ENCODE results near the gene STRADB.

Gene STRADB

DNA sequence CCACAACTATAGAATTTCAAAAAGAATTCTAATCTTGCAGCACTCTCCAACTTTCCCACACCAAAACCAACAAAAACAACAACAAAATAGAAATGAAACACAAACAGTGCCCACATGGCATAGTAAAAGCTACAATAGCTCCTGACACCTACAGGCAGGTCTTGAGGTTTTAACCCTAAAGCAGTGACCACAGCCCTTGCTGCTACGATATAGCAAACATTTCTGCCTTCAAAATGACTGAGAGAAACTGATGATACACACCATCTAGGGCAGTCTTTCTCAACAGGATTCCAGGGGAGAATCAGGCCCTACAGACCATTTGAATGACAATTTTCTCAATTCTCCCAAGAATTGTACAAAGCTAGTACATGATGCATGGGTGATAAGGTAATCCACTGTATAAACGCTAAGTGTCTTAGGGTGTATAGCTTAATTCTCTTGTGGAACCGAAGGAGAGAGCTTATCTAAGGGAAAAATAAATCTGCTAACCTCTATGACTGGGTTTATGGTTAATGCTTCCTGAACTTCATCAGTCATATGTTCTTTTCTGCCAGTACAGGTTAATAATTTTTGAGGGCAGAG lies 46.8 kb upstream of the STRADB start:
- H3K9me3 ChIP-seq (ENCODE audit: control insufficient read depth, insufficient read depth, low read depth, low read length): no peaks in the 10 kb centered on the region
- TF ChIP-seq YY1 (tag by site-specific recombination; IDR thresholded peaks at IDR 0.05) (no peak), ZNF266 (tag by site-specific recombination; IDR thresholded peaks at IDR 0.05; ENCODE audit: low read depth) (no peak), FEZF1 (tag by site-specific recombination; IDR thresholded peaks at IDR 0.05) (peak; percentile 12; the same call in 1 of the 2 replicates), ZNF121 (tag by site-specific recombination; IDR thresholded peaks at IDR 0.05) (no peak), RBAK (tag by site-specific recombination; IDR thresholded peaks at IDR 0.05) (no peak)
- TF ChIP-seq, protein P1, sequence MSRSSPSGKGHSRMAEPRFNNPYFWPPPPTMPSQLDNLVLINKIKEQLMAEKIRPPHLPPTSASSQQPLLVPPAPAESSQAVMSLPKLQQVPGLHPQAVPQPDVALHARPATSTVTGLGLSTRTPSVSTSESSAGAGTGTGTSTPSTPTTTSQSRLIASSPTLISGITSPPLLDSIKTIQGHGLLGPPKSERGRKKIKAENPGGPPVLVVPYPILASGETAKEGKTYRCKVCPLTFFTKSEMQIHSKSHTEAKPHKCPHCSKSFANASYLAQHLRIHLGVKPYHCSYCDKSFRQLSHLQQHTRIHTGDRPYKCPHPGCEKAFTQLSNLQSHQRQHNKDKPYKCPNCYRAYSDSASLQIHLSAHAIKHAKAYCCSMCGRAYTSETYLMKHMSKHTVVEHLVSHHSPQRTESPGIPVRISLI (tag by site-specific recombination; IDR thresholded peaks at IDR 0.05): no peak
- no peak overlapping the region for H3K4me3 ChIP-seq (ENCODE audit: low read depth, low read length)
- CTCF ChIA-PET: interaction anchor here (0.6 to 1.6 kb wide), 5 partner anchors 9 to 172 kb away, joined by 3 to 4 read pairs (median 3); no protein-coding TSS in a partner anchor
- POLR2A ChIA-PET: interaction anchor here (0.6 to 1.2 kb wide), 3 partner anchors 18 to 46 kb away, joined by 3 to 4 read pairs (median 3); partner anchors contain the start of gene TRAK2
- peaks cover 47% of the 10 kb centered on the region for H3K4me1 ChIP-seq (ENCODE audit: control insufficient read depth, insufficient read depth, low read length)
- H3K27ac ChIP-seq (ENCODE audit: extremely low read depth, low read depth, low read length): no peak overlapping the region; the same call in 1 of the 2 replicates
- H3K36me3 ChIP-seq (ENCODE audit: control insufficient read depth in 2 of 2, insufficient read depth in 1 of 2, low read length in 2 of 2): no peaks in the 10 kb centered on the region

DNA sequence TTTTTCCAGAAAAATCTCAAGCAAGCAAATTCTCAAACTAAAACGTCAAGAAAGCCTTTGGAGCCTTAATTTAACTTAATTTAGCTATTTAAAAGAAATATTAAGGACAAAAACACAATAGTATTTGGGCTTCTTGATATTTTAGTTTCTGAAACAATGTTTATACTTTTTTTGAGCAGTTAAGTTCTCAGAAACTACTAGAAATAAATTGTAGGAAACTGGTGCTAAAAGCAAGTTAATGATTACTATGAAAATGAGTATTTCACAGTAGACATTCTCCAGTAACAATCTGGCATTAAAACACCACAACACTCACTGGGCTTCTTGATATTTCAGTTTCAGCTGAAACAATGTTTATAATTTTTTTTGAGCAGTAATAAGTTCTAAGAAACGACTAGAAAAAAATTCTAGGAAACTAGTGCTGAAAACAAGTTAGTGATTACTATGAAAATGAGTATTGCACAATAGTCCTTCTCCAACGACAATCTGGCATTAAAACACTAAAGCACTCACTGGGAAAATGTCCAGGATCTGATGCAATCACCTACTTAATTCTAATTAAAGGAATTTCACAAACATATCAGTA lies 45.4 kb upstream of the STRADB start:
- Histone ChIP-seq H3K4me1 (ENCODE audit: control insufficient read depth, insufficient read depth, low read length) (peaks cover 45% of the 10 kb centered on the region), H3K27ac (ENCODE audit: extremely low read depth, low read depth, low read length) (no peak overlapping the region), H3K36me3 (ENCODE audit: control insufficient read depth in 2 of 2, insufficient read depth in 1 of 2, low read length in 2 of 2) (no peaks in the 10 kb centered on the region), H3K4me3 (ENCODE audit: low read depth, low read length) (no peak overlapping the region), H3K9me3 (ENCODE audit: control insufficient read depth, insufficient read depth, low read depth, low read length) (no peaks in the 10 kb centered on the region)
- CTCF ChIA-PET: interaction anchor here (1.0 to 1.6 kb wide), 3 partner anchors 8 to 174 kb away, joined by 3 to 4 read pairs (median 4); no protein-coding TSS in a partner anchor
- POLR2A ChIA-PET: no interaction called here
- TF ChIP-seq ZNF175 (tag by site-specific recombination; IDR thresholded peaks at IDR 0.05) (no peak), ZNF660 (tag by site-specific recombination; IDR thresholded peaks at IDR 0.05) (peak; percentile 54; the same call in 1 of the 2 replicates), IKZF3 (tag by site-specific recombination; IDR thresholded peaks at IDR 0.05) (peak; percentile 81), ZBTB7A (tag by site-specific recombination; IDR thresholded peaks at IDR 0.05; ENCODE audit: low read depth) (no peak), ZEB2 (tag by site-specific recombination; IDR thresholded peaks at IDR 0.05) (0 out of 2 replicates have a peak, but pooled peaks have one; percentile 26), ZNF24 (tag by site-specific recombination; IDR thresholded peaks at IDR 0.05) (peak; percentile 45; the same call in 1 of the 2 replicates), SP7 (tag by site-specific recombination; IDR thresholded peaks at IDR 0.05) (peak; percentile 49), PRDM1 (tag by site-specific recombination; IDR thresholded peaks at IDR 0.05) (0 out of 2 replicates have a peak, but pooled peaks have one; percentile 15), ZBTB17 (tag by site-specific recombination; IDR thresholded peaks at IDR 0.05) (no peak), ZNF629 (tag by site-specific recombination; IDR thresholded peaks at IDR 0.05) (0 out of 2 replicates have a peak, but pooled peaks have one; percentile 30), GLI2 (tag by site-specific recombination; IDR thresholded peaks at IDR 0.05; ENCODE audit: borderline replicate concordance, low read depth) (no peak), ZNF324 (tag by site-specific recombination; IDR thresholded peaks at IDR 0.05) (peak; percentile 39; the same call in 1 of the 2 replicates), ZNF658 (tag by site-specific recombination; IDR thresholded peaks at IDR 0.05) (no peak)
- TF ChIP-seq, protein P2, sequence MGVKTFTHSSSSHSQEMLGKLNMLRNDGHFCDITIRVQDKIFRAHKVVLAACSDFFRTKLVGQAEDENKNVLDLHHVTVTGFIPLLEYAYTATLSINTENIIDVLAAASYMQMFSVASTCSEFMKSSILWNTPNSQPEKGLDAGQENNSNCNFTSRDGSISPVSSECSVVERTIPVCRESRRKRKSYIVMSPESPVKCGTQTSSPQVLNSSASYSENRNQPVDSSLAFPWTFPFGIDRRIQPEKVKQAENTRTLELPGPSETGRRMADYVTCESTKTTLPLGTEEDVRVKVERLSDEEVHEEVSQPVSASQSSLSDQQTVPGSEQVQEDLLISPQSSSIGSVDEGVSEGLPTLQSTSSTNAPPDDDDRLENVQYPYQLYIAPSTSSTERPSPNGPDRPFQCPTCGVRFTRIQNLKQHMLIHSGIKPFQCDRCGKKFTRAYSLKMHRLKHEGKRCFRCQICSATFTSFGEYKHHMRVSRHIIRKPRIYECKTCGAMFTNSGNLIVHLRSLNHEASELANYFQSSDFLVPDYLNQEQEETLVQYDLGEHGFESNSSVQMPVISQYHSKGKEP (tag by site-specific recombination; IDR thresholded peaks at IDR 0.05): peak; percentile 45; the same call in 1 of the 2 replicates
- TF ChIP-seq, protein P3, sequence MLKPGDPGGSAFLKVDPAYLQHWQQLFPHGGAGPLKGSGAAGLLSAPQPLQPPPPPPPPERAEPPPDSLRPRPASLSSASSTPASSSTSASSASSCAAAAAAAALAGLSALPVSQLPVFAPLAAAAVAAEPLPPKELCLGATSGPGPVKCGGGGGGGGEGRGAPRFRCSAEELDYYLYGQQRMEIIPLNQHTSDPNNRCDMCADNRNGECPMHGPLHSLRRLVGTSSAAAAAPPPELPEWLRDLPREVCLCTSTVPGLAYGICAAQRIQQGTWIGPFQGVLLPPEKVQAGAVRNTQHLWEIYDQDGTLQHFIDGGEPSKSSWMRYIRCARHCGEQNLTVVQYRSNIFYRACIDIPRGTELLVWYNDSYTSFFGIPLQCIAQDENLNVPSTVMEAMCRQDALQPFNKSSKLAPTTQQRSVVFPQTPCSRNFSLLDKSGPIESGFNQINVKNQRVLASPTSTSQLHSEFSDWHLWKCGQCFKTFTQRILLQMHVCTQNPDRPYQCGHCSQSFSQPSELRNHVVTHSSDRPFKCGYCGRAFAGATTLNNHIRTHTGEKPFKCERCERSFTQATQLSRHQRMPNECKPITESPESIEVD (tag by site-specific recombination; IDR thresholded peaks at IDR 0.05): peak; percentile 96
- TF ChIP-seq, protein P4, sequence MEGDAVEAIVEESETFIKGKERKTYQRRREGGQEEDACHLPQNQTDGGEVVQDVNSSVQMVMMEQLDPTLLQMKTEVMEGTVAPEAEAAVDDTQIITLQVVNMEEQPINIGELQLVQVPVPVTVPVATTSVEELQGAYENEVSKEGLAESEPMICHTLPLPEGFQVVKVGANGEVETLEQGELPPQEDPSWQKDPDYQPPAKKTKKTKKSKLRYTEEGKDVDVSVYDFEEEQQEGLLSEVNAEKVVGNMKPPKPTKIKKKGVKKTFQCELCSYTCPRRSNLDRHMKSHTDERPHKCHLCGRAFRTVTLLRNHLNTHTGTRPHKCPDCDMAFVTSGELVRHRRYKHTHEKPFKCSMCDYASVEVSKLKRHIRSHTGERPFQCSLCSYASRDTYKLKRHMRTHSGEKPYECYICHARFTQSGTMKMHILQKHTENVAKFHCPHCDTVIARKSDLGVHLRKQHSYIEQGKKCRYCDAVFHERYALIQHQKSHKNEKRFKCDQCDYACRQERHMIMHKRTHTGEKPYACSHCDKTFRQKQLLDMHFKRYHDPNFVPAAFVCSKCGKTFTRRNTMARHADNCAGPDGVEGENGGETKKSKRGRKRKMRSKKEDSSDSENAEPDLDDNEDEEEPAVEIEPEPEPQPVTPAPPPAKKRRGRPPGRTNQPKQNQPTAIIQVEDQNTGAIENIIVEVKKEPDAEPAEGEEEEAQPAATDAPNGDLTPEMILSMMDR (tag by site-specific recombination; IDR thresholded peaks at IDR 0.05): no peak
